HG03064 (cell line): ENCODE data around the gene FSTL1.

Experiments
- ATAC-seq: cut with Tn5 transposase; IDR thresholded peaks from one replicate; pipeline ENCODE4 v1.9.1; 2021; ENCODE audit warnings: low read depth; ENCODE audit not compliant: unreplicated experiment

Gene FSTL1

GRCh38 chr3:120450600-120451271 is at the start of gene FSTL1:
TSS of gene FSTL1 (minus strand) at chr3:120450992. CDS start at chr3:120450746, 246 bp downstream.
- no peak for ATAC-seq

- ATAC-seq, result no peak
These were observed 48.0 kb upstream of the FSTL1 start for GRCh38 chr3:120498556-120499346.

DNA sequence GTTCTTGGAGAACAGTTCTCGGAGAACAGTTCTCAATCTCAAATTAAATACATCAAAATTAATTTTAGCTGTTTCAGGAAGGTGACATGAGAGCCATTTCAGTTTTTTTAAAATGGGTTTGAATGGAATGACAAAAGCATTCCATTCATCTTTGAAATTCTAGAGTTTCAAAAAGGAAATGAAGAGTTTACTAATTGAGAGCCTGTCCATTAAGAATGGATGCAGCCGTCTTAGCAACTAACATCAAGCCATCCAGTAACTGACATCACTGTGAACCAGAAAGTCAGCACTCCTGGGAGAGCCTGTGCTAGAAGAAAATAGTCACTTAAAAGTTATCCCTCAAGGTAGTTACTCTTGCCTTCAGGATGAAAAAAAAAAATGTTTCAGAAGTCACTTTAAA is 47.0 kb upstream of the FSTL1 start:
- no peak for ATAC-seq

GRCh38 chr3:120497336-120497735 is 46.5 kb upstream of the FSTL1 start:
- no peak for ATAC-seq

DNA sequence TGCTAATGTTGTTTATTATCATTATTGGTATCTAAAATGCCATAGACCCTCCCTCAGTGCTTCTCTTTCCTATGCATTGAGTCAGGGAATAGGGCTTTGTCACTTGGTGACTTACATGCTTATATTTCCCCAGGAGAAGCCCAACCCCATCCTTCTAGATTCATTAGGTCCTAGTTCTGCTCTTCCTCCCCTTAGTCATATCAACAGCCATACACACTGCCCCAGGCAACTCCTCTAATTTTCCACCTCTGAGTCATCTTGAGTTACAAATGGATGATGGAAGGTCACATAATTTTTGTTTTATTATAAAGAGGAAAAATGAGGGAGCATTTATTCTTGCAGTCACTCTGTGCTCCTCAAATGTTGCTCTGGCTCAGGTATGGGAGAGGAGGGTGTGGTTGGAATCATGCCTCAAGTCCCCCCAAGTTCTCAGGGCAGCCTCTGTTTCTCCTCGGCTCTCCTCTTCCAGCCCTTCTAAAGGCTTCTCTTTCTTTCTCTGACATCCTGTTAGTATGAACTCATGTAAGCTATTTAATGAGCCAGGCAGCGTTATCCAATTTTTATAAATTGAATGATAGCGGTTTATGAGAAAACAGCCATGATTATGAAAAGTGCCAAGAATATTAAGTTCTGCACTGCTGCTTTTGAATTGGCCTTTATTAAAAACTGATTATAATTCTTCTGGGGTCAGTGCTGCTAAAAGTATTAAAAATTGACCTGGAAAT is 45.6 kb upstream of the FSTL1 start:
- no peak for ATAC-seq

GRCh38 chr3:120495809-120496208 is 45.0 kb upstream of the FSTL1 start:
- ATAC-seq, result no peak

GRCh38 chr3:120492103-120492502 is 41.3 kb upstream of the FSTL1 start:
- no peak for ATAC-seq

DNA sequence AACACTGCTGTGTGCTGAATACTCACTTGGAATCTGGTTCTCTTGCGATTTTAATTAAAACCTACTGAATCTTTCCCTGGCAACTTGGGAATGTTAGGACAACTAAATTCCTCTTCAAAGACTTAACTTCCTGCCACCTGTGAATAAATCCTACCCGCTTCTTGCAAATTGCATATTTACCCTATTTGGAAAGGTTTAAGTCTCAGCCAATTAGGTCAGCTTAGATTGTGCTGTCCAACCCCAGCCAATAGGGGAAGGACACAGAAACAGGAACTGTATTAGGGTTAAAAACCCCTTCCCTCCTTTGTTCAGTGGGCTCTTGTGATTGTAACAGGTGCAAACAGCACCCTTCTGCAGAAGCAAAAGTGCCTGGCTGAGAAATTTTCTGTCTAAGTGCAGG is 38.6 kb upstream of the FSTL1 start:
- no peak for ATAC-seq

DNA sequence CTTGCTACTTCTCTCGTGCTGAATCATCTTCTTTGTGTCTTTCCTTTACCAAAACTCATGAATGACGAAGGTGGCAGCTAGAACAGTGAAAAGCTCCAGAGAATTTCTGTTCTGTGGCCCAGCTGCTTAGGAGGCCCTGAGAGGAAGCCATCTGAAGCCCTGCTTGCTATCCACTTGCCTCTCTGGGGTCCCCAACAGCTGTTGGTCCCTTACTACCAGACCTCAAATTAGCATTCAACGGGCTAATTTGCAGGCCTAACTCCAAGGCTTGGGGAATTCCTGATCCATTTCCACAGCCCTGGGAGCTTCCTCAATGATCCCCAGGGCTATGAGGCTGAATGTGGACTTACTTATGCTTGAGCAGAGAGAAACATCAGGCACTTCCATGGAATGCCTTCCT is 37.5 kb upstream of the FSTL1 start:
- ATAC-seq, result no peak

GRCh38 chr3:120487191-120487650 is 36.4 kb upstream of the FSTL1 start:
- ATAC-seq, result no peak

GRCh38 chr3:120481081-120481480 is 30.3 kb upstream of the FSTL1 start:
- ATAC-seq, result no peak

- no peak for ATAC-seq
These were observed 27.0 kb upstream of the FSTL1 start for GRCh38 chr3:120477781-120478180.

- no peak for ATAC-seq
These were observed 25.1 kb upstream of the FSTL1 start for GRCh38 chr3:120475722-120476377.

DNA sequence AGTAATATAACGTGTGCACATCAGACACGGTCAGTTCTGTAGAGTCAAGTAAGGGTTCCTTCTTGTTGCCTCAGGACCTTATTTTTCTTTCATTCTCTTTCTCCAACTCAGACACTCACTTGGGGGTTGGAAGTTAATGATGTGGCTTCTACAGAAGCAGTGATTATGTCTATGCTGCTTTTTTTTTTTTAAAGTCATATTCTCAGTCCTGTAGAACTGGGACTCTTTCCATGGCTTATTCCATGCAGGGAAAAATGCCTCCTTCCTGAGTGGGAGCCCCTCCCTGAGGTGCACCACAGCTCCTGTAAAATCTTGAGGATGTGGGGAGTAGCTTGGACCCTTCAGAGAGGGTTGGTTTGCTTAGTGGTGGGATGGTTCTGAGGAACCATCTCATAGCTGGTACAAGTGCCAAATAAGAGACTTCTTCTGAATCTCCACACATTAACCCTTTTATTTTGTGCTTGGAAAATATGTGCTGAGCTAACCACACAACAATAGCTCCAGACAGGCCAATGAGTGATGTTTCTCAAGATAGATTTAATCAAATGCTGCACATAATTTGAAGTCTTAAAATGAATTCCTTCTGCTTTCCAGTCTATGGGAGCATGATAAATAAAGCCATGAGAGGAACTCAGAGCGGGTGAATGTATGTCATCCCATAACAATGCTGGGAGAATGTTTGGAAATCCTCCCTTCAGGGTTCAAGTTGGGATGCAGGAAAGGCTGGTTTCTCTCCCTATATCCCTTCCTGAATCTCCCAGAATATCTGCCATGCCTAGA is 23.3 kb upstream of the FSTL1 start:
- no peak for ATAC-seq

GRCh38 chr3:120473389-120473788 is 22.6 kb upstream of the FSTL1 start:
- ATAC-seq, result no peak

GRCh38 chr3:120472121-120472844 is 21.5 kb upstream of the FSTL1 start:
- no peak for ATAC-seq

- no peak for ATAC-seq
These were observed 20.9 kb upstream of the FSTL1 start for GRCh38 chr3:120471643-120472042.

GRCh38 chr3:120470870-120471269 is 20.1 kb upstream of the FSTL1 start:
- no peak for ATAC-seq

- ATAC-seq, result no peak
These were observed 19.1 kb upstream of the FSTL1 start for GRCh38 chr3:120469882-120470301.
